Gastrocnemius medialis (tissue), 4 donors: Measurements from ENCODE around the gene AUTS2. TPM values are rescaled to one million over a fixed set of nuclear protein-coding genes. Genes with fewer than 3 reads are reported as not detected.

Experiments
- ATAC-seq, 2 donors: fragments of 150-250 bp; one replicate each; pipeline ENCODE4 v1.9.1; 2016
- DNase-seq, 2 donors: peaks; one replicate each; pipeline ENCODE4 v3.0.0-alpha.2; 2019
- H3K27ac ChIP-seq, 4 donors: fragments of 200-600 bp; sonication (generic); 1 replicate in 1 of 4; 2 replicates in 3 of 4; pipeline ENCODE4 v1.5.1; 2016 to 2018; ENCODE audit warnings: mild to moderate bottlenecking in 2 of 4, moderate library complexity in 1 of 4
- H3K27me3 ChIP-seq, 3 donors: fragments of 200-600 bp; sonication (generic) in 2 of 3; 1 replicate in 1 of 3; 2 replicates in 2 of 3; pipeline versions ENCODE4 v1.5.1 to v1.6.0; 2016 to 2019; ENCODE audit warnings: mild to moderate bottlenecking in 1 of 3, moderate library complexity in 1 of 3
- H3K36me3 ChIP-seq, 2 donors: fragments of 200-600 bp; sonication (generic) in 1 of 2; one replicate each; pipeline ENCODE4 v1.5.1; 2017 to 2018
- H3K4me1 ChIP-seq, 2 donors: fragments of 200-600 bp; sonication (generic) in 1 of 2; one replicate each; pipeline ENCODE4 v1.5.1; 2016 to 2017; ENCODE audit warnings: mild to moderate bottlenecking in 2 of 2
- H3K4me3 ChIP-seq, 4 donors: fragments of 200-600 bp; sonication (generic) in 3 of 4; 1 replicate in 1 of 4; 2 replicates in 3 of 4; pipeline ENCODE4 v1.5.1; 2016 to 2019; ENCODE audit warnings: mild to moderate bottlenecking in 2 of 4
- H3K9me3 ChIP-seq, 3 donors: fragments of 200-600 bp; sonication (generic) in 2 of 3; 1 replicate in 1 of 3; 2 replicates in 2 of 3; pipeline ENCODE4 v1.5.1; 2016 to 2019
- POLR2A ChIP-seq, 2 donors: fragments of 450-650 bp; IDR thresholded peaks; one replicate each; pipeline ENCODE4 v1.6.1; 2017; ENCODE audit warnings: antibody characterized with exemption in 2 of 2, mild to moderate bottlenecking in 2 of 2, moderate library complexity in 2 of 2
- in situ Hi-C, 4 donors: fragments of 200-750 bp; cut with MboI; loops; one replicate each; pipeline versions ENCODE4 v1.15.0 to v1.8.0; 2017; ENCODE audit warnings: low sequenced_read_pairs in 4 of 4
- intact Hi-C: fragments of 100-400 bp; cut with DNase I; formaldehyde crosslinking; loops from one replicate; pipeline ENCODE4 v1.15.1; 2023; ENCODE audit warnings: low total_unique reads
- total RNA-seq, 4 donors: library from RNA; depleted of rRNA; stranded (reverse); fragments of >200 nt; gene quantifications; one replicate each; pipeline versions ENCODE4 v1.1.0 to v1.2.3, GENCODE V29; 2016
- TF ChIP-seq, protein P1 (sequence below), 5 experiments: fragments of 450-650 bp in 3 of 5; fragments of 200-600 bp in 2 of 5; sonication (generic) in 2 of 5; IDR thresholded peaks in 4 of 5; conservative IDR thresholded peaks in 1 of 5; 1 replicate in 4 of 5; 2 replicates in 1 of 5; pipeline ENCODE4 v1.5.1; 2016 to 2019; ENCODE audit warnings: antibody characterized with exemption in 5 of 5, mild to moderate bottlenecking in 3 of 5, moderate library complexity in 3 of 5

Gene AUTS2
- total RNA-seq, 4 donors from 2014 or later = 2.5 to 16.2 (median 8.5) TPM

DNA sequence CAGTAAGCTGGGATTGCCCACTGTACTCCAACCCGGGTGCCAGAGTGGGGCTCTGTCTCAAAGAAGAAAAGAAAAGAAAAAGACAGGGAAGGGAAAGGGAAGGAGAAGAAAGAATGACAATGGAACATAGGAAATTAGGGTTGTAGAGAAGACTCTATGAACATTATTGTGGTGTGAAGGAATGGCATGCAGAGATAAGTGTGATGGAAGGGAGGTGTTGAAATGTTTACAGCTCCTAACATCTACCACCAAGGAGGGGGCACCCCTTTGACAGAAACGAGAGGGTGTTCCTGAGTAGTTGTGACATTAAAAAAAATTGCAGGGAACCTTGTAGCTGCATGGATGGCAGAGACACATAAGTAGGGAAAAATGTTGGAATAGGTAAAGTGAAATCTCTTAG lies 27.5 kb downstream of the AUTS2 start:
- TF ChIP-seq, protein P1, sequence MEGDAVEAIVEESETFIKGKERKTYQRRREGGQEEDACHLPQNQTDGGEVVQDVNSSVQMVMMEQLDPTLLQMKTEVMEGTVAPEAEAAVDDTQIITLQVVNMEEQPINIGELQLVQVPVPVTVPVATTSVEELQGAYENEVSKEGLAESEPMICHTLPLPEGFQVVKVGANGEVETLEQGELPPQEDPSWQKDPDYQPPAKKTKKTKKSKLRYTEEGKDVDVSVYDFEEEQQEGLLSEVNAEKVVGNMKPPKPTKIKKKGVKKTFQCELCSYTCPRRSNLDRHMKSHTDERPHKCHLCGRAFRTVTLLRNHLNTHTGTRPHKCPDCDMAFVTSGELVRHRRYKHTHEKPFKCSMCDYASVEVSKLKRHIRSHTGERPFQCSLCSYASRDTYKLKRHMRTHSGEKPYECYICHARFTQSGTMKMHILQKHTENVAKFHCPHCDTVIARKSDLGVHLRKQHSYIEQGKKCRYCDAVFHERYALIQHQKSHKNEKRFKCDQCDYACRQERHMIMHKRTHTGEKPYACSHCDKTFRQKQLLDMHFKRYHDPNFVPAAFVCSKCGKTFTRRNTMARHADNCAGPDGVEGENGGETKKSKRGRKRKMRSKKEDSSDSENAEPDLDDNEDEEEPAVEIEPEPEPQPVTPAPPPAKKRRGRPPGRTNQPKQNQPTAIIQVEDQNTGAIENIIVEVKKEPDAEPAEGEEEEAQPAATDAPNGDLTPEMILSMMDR (IDR thresholded peaks at IDR 0.05 in 4 of 5, conservative IDR thresholded peaks at IDR 0.05 in 1 of 5) = no peak
- no peak for TF ChIP-seq POLR2A (IDR thresholded peaks at IDR 0.05)
- intact Hi-C loops = no loop called here

DNA sequence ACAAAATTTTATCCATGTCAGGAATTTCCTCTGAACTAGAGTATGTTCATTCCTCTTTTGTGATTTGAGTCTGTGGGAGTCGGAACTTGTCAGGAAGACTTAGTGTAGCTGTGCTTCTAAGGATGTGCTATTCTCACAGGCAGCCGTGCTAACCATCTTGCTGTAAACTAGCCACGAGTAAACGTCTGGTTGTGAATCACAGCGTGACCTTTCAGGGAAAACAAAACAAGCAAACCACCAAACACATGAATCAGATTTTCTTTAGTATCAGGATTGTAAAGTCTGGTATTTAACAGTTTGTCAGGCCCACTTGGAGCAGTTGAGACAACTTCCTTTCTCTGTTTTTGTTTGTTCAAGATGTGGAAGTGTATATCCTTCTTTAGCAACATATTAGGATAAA lies 32.0 kb downstream of the AUTS2 start:
- H3K9me3 ChIP-seq = no peaks in the 10 kb centered on the region
- H3K36me3 ChIP-seq = no peaks in the 10 kb centered on the region
- intact Hi-C loops (no loop called here), in situ Hi-C loops (no loop called here)
- ATAC-seq = no peak
- H3K27me3 ChIP-seq = no peaks in the 10 kb centered on the region
- no peak overlapping the region for H3K27ac ChIP-seq
- H3K4me1 ChIP-seq = no peaks in the 10 kb centered on the region
- DNase-seq = no peak
- TF ChIP-seq, protein P1 (IDR thresholded peaks at IDR 0.05 in 4 of 5, conservative IDR thresholded peaks at IDR 0.05 in 1 of 5) = no peak
- no peak for TF ChIP-seq POLR2A (IDR thresholded peaks at IDR 0.05)
- H3K4me3 ChIP-seq = no peak overlapping the region

More for the DNA sequence above, 27.5 kb downstream of the AUTS2 start:
- DNase-seq = no peak
- Histone ChIP-seq H3K36me3 (no peaks in the 10 kb centered on the region), H3K9me3 (no peaks in the 10 kb centered on the region), H3K4me3 (no peak overlapping the region), H3K27ac (no peak overlapping the region), H3K27me3 (no peaks in the 10 kb centered on the region), H3K4me1 (peaks cover 0 to 13% of the 10 kb centered on the region in 2 donors)
- in situ Hi-C loops = no loop called here
- no peak for ATAC-seq

DNA sequence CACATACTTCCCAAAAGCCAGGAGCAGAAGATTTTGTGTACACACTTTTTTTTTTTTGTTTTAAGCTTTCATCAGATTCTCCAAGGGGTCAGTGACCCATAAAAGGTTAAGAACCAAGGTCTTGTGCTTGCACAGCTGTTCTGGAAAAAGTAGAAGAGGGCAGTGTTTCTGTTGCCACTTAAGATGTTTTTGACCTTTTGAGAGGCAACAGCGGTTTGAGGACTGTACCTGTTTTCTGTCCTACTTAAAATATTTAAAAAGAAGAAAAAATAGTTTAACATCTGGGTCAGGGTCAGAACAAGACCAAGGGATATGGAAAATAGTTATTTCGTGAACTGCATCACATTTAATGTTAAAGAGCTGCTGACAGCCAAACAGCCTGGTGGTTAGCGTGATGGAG lies 32.9 kb downstream of the AUTS2 start:
- TF ChIP-seq, protein P1 (IDR thresholded peaks at IDR 0.05 in 4 of 5, conservative IDR thresholded peaks at IDR 0.05 in 1 of 5) = no peak
- TF ChIP-seq POLR2A (IDR thresholded peaks at IDR 0.05) = no peak
- in situ Hi-C loops = no loop called here

DNA sequence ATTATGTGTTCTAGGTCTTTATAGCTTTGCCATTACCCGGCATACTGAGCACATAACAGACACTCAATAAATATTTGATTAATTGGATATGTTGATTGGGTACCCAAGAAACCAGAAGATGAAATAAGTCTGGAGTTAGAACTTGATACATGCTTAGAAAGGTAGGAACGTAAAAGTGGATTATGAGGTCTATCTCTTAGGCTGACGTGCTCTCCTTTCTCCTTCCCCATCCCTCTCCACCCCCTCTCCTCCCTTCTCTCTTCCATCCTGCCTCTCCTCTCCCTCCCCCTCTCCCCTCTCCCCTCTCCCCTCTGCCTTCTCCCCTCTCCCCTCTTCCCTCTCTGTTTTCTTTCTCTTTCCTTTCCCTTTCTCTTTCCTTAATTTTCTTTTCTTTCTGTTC lies 34.0 kb downstream of the AUTS2 start:
- in situ Hi-C loops = no loop called here
- Histone ChIP-seq H3K36me3 (no peaks in the 10 kb centered on the region), H3K4me1 (no peaks in the 10 kb centered on the region), H3K9me3 (no peaks in the 10 kb centered on the region), H3K27ac (no peak overlapping the region), H3K4me3 (no peak overlapping the region), H3K27me3 (no peaks in the 10 kb centered on the region)
- TF ChIP-seq POLR2A (IDR thresholded peaks at IDR 0.05) = no peak
- TF ChIP-seq, protein P1 (IDR thresholded peaks at IDR 0.05 in 4 of 5, conservative IDR thresholded peaks at IDR 0.05 in 1 of 5) = no peak
- DNase-seq (no peak), ATAC-seq (no peak)
- intact Hi-C loops = no loop called here

More for the DNA sequence above, 32.9 kb downstream of the AUTS2 start:
- no peak overlapping the region for H3K4me3 ChIP-seq
- H3K36me3 ChIP-seq = no peaks in the 10 kb centered on the region
- H3K27ac ChIP-seq = no peak overlapping the region
- intact Hi-C loops = no loop called here
- DNase-seq (no peak), ATAC-seq (no peak)
- no peaks in the 10 kb centered on the region for H3K9me3 ChIP-seq
- no peaks in the 10 kb centered on the region for H3K27me3 ChIP-seq
- no peaks in the 10 kb centered on the region for H3K4me1 ChIP-seq
